Mesenchymal stem cell (in vitro differentiated cells and primary cell): ENCODE results near the gene ZNF225.

Experiments used
- DNase-seq: peaks from one replicate; pipeline ENCODE4 v3.0.0-alpha.2; 2013
- H2AFZ ChIP-seq: one replicate; pipeline ENCODE4 v1.6.1; 2013; ENCODE audit warnings: low read depth, mild to moderate bottlenecking, control low read depth, inconsistent platforms, low read length, moderate library complexity
- H2AK5ac ChIP-seq: 2 replicates; pipeline ENCODE4 v1.6.1; 2013; ENCODE audit warnings: low read length, moderate library complexity, mild to moderate bottlenecking, inconsistent platforms; ENCODE audit not compliant: severe bottlenecking
- H2BK120ac ChIP-seq: one replicate; pipeline ENCODE4 v1.6.1; 2013; ENCODE audit warnings: low read depth, mild to moderate bottlenecking, inconsistent platforms, low read length, moderate library complexity
- H2BK12ac ChIP-seq, 2 experiments: one replicate each; pipeline ENCODE4 v1.6.1; 2013; ENCODE audit warnings: inconsistent platforms in 2 of 2, low read length in 2 of 2, mild to moderate bottlenecking in 2 of 2, moderate library complexity in 2 of 2, control low read depth in 1 of 2
- H2BK15ac ChIP-seq: one replicate; pipeline ENCODE4 v1.6.1; 2013; ENCODE audit warnings: mild to moderate bottlenecking, low read depth, inconsistent platforms; ENCODE audit not compliant: poor library complexity, severe bottlenecking
- H2BK5ac ChIP-seq: 2 replicates; pipeline ENCODE4 v1.6.1; 2013; ENCODE audit warnings: low read depth, mild to moderate bottlenecking, low read length, control low read depth, inconsistent platforms; ENCODE audit not compliant: poor library complexity, severe bottlenecking
- H3K14ac ChIP-seq, 2 experiments: one replicate each; pipeline ENCODE4 v1.6.1; 2013; ENCODE audit warnings: inconsistent platforms in 2 of 2, low read length in 2 of 2, control low read depth in 1 of 2, mild to moderate bottlenecking in 1 of 2, moderate library complexity in 1 of 2
- H3K18ac ChIP-seq, 2 experiments: one replicate each; pipeline ENCODE4 v1.6.1; 2013; ENCODE audit warnings: inconsistent platforms in 2 of 2, low read length in 2 of 2, control low read depth in 1 of 2, low read depth in 1 of 2, mild to moderate bottlenecking in 1 of 2
- H3K23ac ChIP-seq, 2 experiments: one replicate each; pipeline ENCODE4 v1.6.1; 2013; ENCODE audit warnings: inconsistent platforms in 2 of 2, low read length in 2 of 2, mild to moderate bottlenecking in 2 of 2, moderate library complexity in 2 of 2, control low read depth in 1 of 2
- H3K27ac ChIP-seq: 2 replicates; pipeline ENCODE4 v1.5.1; 2013; ENCODE audit warnings: mild to moderate bottlenecking, moderate library complexity, low read length, control low read depth, inconsistent platforms; ENCODE audit not compliant: poor library complexity, severe bottlenecking
- H3K27me3 ChIP-seq, 2 experiments: 2 replicates each; pipeline versions ENCODE4 v1.6.1 to v1.7.0; 2013; ENCODE audit warnings: low read length in 2 of 2, mild to moderate bottlenecking in 2 of 2, moderate library complexity in 2 of 2, control low read depth in 1 of 2, inconsistent platforms in 1 of 2; ENCODE audit not compliant: control insufficient read depth in 1 of 2, insufficient read depth in 1 of 2
- H3K36me3 ChIP-seq, 2 experiments: 2 replicates each; pipeline versions ENCODE4 v1.6.1 to v1.7.0; 2013; ENCODE audit warnings: low read length in 2 of 2, control low read depth in 1 of 2, inconsistent platforms in 1 of 2, low read depth in 1 of 2, mild to moderate bottlenecking in 1 of 2; ENCODE audit not compliant: insufficient read depth in 2 of 2, control insufficient read depth in 1 of 2
- H3K4ac ChIP-seq, 2 experiments: one replicate each; pipeline ENCODE4 v1.6.1; 2013; ENCODE audit warnings: inconsistent platforms in 2 of 2, low read length in 2 of 2, mild to moderate bottlenecking in 2 of 2, moderate library complexity in 2 of 2, control low read depth in 1 of 2, low read depth in 1 of 2
- H3K4me1 ChIP-seq: 2 replicates; pipeline ENCODE4 v1.6.1; 2013; ENCODE audit warnings: low read depth, low read length, control low read depth; ENCODE audit not compliant: control insufficient read depth, insufficient read depth
- H3K4me2 ChIP-seq: 2 replicates; pipeline ENCODE4 v1.6.1; 2013; ENCODE audit warnings: low read length, mild to moderate bottlenecking, inconsistent platforms; ENCODE audit not compliant: poor library complexity, severe bottlenecking
- H3K4me3 ChIP-seq, 2 experiments: 2 replicates each; pipeline versions ENCODE4 v1.5.1 to v1.7.0; 2013; ENCODE audit warnings: low read length in 2 of 2, mild to moderate bottlenecking in 2 of 2, control low read depth in 1 of 2, low read depth in 1 of 2; ENCODE audit not compliant: insufficient read depth in 1 of 2
- H3K79me1 ChIP-seq: replicated peaks from 2 replicates; pipeline ENCODE4 v1.6.1; 2013; ENCODE audit warnings: mild to moderate bottlenecking, control low read depth, low read length, inconsistent platforms; ENCODE audit not compliant: poor library complexity, severe bottlenecking
- H3K9ac ChIP-seq: 2 replicates; pipeline ENCODE4 v1.7.0; 2013; ENCODE audit warnings: mild to moderate bottlenecking, low read length, moderate library complexity
- H3K9me3 ChIP-seq: 2 replicates; pipeline ENCODE4 v1.7.0; 2013; ENCODE audit warnings: mild to moderate bottlenecking, low read length; ENCODE audit not compliant: control insufficient read depth
- H4K8ac ChIP-seq: one replicate; pipeline ENCODE4 v1.6.1; 2013; ENCODE audit warnings: inconsistent platforms, mild to moderate bottlenecking, low read length, moderate library complexity
- H4K91ac ChIP-seq: one replicate; pipeline ENCODE4 v1.6.1; 2013; ENCODE audit warnings: mild to moderate bottlenecking, low read length, inconsistent platforms
- WGBS: methylation state at CpG from one replicate; pipeline ENCODE4 v1.1.7; 2013; ENCODE audit warnings: mixed read lengths; 5-methylcytosine and 5-hydroxymethylcytosine counted together

ZNF225 gene

GRCh38 chr19:44142059-44142433 is 28.8 kb downstream of the ZNF225 start:
- Histone ChIP-seq H2BK120ac (no peak overlapping the region), H2BK12ac (no peak overlapping the region), H3K79me1 (peaks cover 14% of the 10 kb centered on the region), H2AK5ac (no peak overlapping the region), H3K9me3 (peaks cover 3% of the 10 kb centered on the region), H3K18ac (peak overlapping the region in 1 of 2 experiments; percentile 77), H3K4me1 (no peaks in the 10 kb centered on the region), H2BK5ac (no peak overlapping the region), H3K27me3 (no peaks in the 10 kb centered on the region), H3K4ac (peak overlapping the region in 1 of 2 experiments; percentile 90), H4K91ac (no peak overlapping the region), H3K4me3 (peak overlapping the region; percentile 81 to 90), H3K23ac (no peak overlapping the region), H3K27ac (no peak overlapping the region), H2AFZ (peak overlapping the region; percentile 83), H3K36me3 (peaks cover 3 to 30% of the 10 kb centered on the region in 2 experiments), H3K9ac (peak overlapping the region; percentile 89), H2BK15ac (no peak overlapping the region), H3K14ac (peak overlapping the region in 1 of 2 experiments; percentile 83), H4K8ac (no peak overlapping the region), H3K4me2 (peak overlapping the region; percentile 81)
- WGBS: 11% methylated on average over 11 of the region's 13 CpGs
- peak; percentile 49 for DNase-seq

- Histone ChIP-seq H2AK5ac (no peak overlapping the region), H3K9me3 (peaks cover 48% of the 10 kb centered on the region), H3K79me1 (peaks cover 3% of the 10 kb centered on the region), H3K4me2 (no peak overlapping the region), H3K18ac (no peak overlapping the region), H2BK120ac (no peak overlapping the region), H3K4me3 (no peak overlapping the region), H3K23ac (no peak overlapping the region), H3K27me3 (no peaks in the 10 kb centered on the region), H3K14ac (no peak overlapping the region), H4K8ac (no peak overlapping the region), H2BK5ac (no peak overlapping the region), H3K4ac (no peak overlapping the region), H2AFZ (no peak overlapping the region), H4K91ac (no peak overlapping the region), H2BK12ac (no peak overlapping the region), H3K4me1 (no peaks in the 10 kb centered on the region), H2BK15ac (no peak overlapping the region), H3K9ac (no peak overlapping the region), H3K36me3 (peaks cover 34 to 97% of the 10 kb centered on the region in 2 experiments), H3K27ac (no peak overlapping the region)
- whole genome bisulfite sequencing: 91% methylated on average over 3 of the region's 4 CpGs
- no peak for DNase-seq
These were observed 36.6 kb downstream of the ZNF225 start for GRCh38 chr19:44149776-44150175.

- no peak overlapping the region for H3K27ac ChIP-seq
- H2BK12ac ChIP-seq: no peak overlapping the region
- no peak overlapping the region for H2AFZ ChIP-seq
- no peak overlapping the region for H2AK5ac ChIP-seq
- no peak overlapping the region for H4K8ac ChIP-seq
- peaks cover 1% of the 10 kb centered on the region for H3K79me1 ChIP-seq
- H2BK15ac ChIP-seq: no peak overlapping the region
- H2BK5ac ChIP-seq: no peak overlapping the region
- H3K14ac ChIP-seq: no peak overlapping the region
- no peak overlapping the region for H3K18ac ChIP-seq
- no peak for DNase-seq
- no peak overlapping the region for H2BK120ac ChIP-seq
- 100% methylated on average over 4 of the region's 5 CpGs for WGBS
- no peak overlapping the region for H3K4me2 ChIP-seq
- no peak overlapping the region for H4K91ac ChIP-seq
- H3K9me3 ChIP-seq: peaks cover 65% of the 10 kb centered on the region
- H3K23ac ChIP-seq: no peak overlapping the region
- H3K9ac ChIP-seq: no peak overlapping the region
- H3K36me3 ChIP-seq: peaks cover 32 to 97% of the 10 kb centered on the region in 2 experiments
- no peaks in the 10 kb centered on the region for H3K27me3 ChIP-seq
- H3K4me3 ChIP-seq: no peak overlapping the region
- no peaks in the 10 kb centered on the region for H3K4me1 ChIP-seq
- no peak overlapping the region for H3K4ac ChIP-seq
These were observed 38.3 kb downstream of the ZNF225 start for GRCh38 chr19:44151491-44151890.

- Histone ChIP-seq H3K4me1 (no peaks in the 10 kb centered on the region), H3K14ac (no peak overlapping the region), H2AFZ (no peak overlapping the region), H3K4ac (no peak overlapping the region), H3K79me1 (no peaks in the 10 kb centered on the region), H4K8ac (no peak overlapping the region), H3K4me3 (peak overlapping the region in 1 of 2 experiments; percentile 58), H3K4me2 (no peak overlapping the region), H2BK12ac (no peak overlapping the region), H3K27ac (no peak overlapping the region), H2AK5ac (no peak overlapping the region), H3K9me3 (peaks cover 77% of the 10 kb centered on the region), H3K27me3 (no peaks in the 10 kb centered on the region), H3K18ac (no peak overlapping the region), H4K91ac (no peak overlapping the region), H3K23ac (no peak overlapping the region), H3K36me3 (peaks cover 20 to 64% of the 10 kb centered on the region in 2 experiments), H3K9ac (no peak overlapping the region), H2BK15ac (no peak overlapping the region), H2BK120ac (no peak overlapping the region), H2BK5ac (no peak overlapping the region)
- 100% methylated on average over 1 of the region's 2 CpGs for WGBS
- DNase-seq: no peak
These were observed 43.3 kb downstream of the ZNF225 start for GRCh38 chr19:44156475-44156874.
